Measurements from ENCODE around the gene PWP1.

The PWP1 gene

DNA sequence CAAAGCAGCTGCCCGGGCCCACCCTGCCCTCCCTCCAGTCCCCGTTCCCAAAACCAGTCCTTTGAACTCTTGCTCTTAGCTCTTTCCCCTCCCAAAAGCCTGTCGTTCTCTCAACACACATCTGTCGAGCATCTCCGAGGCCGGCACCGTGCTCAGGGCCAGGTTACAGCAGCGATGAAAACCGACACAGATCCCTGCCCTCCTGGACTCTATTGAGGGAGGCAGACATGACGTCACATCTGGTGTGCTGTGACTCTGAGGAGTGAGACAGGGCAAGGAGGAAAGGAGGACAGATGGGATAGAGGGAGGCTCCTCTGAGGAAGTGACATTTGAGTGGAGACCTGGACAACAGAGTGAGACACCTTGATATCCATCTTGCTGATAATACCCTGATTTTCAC, 34.6 kb upstream of the PWP1 start:
- no peak overlapping the region for H3K4me3 ChIP-seq (ENCODE audit: low read depth, low read length)
- ChIA-PET POLR2A (no interaction called here), CTCF (no interaction called here)
- no peak for DNase-seq (ENCODE audit: low read depth, low spot score)
- TF ChIP-seq, protein P1, sequence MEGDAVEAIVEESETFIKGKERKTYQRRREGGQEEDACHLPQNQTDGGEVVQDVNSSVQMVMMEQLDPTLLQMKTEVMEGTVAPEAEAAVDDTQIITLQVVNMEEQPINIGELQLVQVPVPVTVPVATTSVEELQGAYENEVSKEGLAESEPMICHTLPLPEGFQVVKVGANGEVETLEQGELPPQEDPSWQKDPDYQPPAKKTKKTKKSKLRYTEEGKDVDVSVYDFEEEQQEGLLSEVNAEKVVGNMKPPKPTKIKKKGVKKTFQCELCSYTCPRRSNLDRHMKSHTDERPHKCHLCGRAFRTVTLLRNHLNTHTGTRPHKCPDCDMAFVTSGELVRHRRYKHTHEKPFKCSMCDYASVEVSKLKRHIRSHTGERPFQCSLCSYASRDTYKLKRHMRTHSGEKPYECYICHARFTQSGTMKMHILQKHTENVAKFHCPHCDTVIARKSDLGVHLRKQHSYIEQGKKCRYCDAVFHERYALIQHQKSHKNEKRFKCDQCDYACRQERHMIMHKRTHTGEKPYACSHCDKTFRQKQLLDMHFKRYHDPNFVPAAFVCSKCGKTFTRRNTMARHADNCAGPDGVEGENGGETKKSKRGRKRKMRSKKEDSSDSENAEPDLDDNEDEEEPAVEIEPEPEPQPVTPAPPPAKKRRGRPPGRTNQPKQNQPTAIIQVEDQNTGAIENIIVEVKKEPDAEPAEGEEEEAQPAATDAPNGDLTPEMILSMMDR (IDR thresholded peaks at IDR 0.05; ENCODE audit: insufficient read depth, low read length, missing control alignments) = no peak

DNA sequence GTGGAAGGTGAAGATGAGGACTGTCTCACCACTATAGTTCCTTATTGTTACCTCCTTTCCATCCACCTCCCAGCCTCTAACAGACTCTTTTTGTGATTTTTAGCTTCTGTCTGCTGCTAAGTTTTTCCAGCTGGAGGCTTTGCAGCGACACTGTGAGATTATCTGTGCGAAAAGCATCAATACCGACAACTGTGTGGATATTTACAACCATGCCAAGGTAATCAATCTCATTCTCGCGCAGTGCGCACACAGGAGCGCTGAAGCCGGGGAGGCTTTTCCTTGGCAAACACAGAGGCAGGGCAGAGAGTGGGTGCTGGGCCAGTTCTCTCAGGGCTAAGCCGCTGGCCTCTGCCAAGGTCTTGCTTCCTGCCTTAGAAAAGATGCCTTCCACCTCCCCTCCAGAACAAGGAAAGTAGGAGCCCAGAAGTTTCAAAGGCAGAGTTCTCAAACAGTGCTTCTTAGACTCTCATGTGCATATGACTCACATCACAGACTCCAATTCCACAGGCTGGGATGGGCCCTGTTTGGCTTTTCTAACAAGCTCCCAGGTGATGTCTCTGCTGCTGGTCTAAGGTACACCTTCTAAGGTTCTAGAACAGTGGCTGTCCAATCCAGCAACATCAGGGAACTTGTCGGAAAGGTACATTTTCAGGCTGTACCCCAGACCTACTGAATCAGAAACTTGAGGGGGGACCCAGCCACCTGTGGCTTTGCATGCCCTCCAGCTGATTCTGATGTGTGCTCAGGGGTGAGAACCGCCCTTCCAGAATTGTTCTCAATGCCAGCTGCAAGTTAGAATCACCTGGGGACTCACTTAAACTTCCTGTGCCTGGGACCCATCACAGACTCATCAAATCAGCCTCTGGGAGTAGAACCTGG, 33.8 kb upstream of the PWP1 start:
- ChIA-PET POLR2A (no interaction called here), CTCF (interaction anchor here (1.4 kb wide), 1 partner anchor 20 kb away, joined by 7 read pairs; no protein-coding TSS in a partner anchor)
- no peak for DNase-seq (ENCODE audit: low read depth, low spot score)
- H3K4me3 ChIP-seq (ENCODE audit: low read depth, low read length) = no peak overlapping the region
- TF ChIP-seq, protein P1 (IDR thresholded peaks at IDR 0.05; ENCODE audit: insufficient read depth, low read length, missing control alignments) = no peak

DNA sequence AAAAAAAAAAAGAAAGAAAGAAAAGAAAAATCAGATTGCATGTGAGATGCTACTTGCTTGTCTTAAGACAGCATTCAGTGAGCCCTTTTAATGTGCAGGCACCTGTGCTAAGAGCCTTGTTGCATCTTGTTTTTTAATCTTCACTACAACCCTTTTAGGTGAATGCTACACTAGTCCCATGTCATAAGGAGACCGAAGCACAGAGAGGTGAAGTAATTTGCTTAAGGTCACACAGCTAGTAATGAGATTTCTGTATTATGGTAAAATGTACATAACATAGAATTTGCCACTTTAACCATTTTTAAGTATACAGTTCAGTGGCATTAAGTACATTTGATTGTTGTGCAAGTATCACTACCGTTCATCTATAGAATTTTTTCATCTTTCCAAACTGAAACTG, 32.1 kb upstream of the PWP1 start:
- TF ChIP-seq, protein P1 (IDR thresholded peaks at IDR 0.05; ENCODE audit: insufficient read depth, low read length, missing control alignments) = no peak
- POLR2A ChIA-PET = no interaction called here

DNA sequence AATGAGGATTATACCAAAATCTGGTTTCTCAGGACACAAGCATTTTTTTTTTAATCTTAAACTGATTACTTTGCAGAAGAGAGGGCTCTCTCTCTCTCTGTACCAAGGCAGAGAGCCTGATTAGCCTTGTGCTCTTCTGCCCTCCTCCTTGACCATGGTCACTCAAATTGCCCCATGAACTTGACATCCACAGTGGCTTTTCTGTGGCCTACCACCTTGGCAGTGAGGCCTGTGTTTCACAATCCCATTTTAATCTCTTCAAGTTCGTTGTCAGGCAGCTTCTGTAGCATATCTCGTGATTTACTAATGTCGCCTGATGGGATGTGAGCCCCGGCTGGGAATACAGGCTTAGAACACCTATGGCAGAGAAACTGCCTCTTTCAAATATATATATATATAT, 30.7 kb upstream of the PWP1 start:
- DNase-seq (ENCODE audit: low read depth, low spot score) = no peak
- TF ChIP-seq, protein P1 (IDR thresholded peaks at IDR 0.05; ENCODE audit: insufficient read depth, low read length, missing control alignments) = no peak
- no peak overlapping the region for H3K4me3 ChIP-seq (ENCODE audit: low read depth, low read length)
- ChIA-PET POLR2A (no interaction called here), CTCF (interaction anchor here (1.0 to 1.8 kb wide), 2 partner anchors 11 to 21 kb away, joined by 3 to 11 read pairs; no protein-coding TSS in a partner anchor)

More for the DNA sequence above, 32.1 kb upstream of the PWP1 start:
- no peak overlapping the region for H3K4me3 ChIP-seq (ENCODE audit: low read depth, low read length)
- CTCF ChIA-PET = no interaction called here
- no peak for DNase-seq (ENCODE audit: low read depth, low spot score)

DNA sequence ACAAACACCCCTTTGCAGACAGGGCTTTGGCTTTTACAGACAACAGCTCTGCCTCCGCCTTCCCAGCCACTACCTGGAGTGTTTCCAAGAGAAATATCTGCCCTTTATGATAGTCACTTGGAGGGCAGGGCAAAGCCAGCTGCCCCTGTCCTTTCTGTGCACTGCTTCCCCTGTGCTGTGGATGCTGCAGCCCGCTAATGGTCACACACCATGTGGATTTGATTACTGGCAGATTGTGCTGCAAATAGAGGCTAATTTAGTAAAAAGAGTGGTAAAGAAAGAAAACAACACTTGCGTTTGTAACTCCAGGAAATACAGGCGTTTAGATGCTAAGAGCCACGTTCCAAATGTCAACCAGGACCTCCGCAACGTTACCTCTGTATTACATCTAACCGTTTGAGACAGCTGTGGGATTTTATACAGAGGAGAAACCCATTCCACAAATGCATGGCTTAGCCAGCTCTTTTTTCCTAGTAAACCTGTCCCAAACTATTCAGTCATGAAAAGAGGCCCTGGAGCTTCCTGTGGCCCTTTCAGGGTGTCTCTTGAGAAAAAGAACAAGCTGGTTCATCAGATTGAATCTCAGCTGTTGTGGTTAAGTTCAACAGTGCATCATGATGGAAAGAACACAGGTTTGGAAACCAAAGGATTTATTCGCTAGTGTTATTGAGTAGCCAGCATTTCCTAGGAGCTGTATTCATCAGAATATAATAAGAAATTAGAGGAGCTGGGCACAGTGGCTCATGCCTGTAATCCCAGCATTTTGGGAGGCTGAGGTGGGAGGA, 30.1 kb upstream of the PWP1 start:
- CTCF ChIA-PET = interaction anchor here (1.0 to 1.8 kb wide), 4 partner anchors 10 to 550 kb away, joined by 3 to 11 read pairs (median 4); no protein-coding TSS in a partner anchor
- TF ChIP-seq, protein P1 (IDR thresholded peaks at IDR 0.05; ENCODE audit: insufficient read depth, low read length, missing control alignments) = no peak

DNA sequence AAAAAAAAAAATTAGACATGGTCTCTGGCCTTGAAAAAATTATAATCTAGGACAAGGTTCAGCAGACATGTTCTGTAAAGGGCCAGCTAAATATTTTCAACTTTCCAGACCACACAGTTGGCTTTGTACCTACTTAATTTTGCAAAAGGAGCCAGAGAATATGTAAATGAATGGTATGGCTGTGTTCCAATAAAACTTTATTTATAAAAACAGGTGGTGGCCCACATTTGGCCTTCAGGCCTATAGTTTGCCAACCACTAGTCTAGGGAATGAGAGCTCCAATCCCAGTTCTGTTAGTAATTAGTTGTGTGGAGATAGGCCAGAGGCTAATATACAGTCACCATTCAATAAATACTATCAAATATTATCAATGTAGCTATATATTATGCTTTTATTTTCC, 29.3 kb upstream of the PWP1 start:
- no peak for DNase-seq (ENCODE audit: low read depth, low spot score)
- CTCF ChIA-PET = interaction anchor here (1.2 to 1.8 kb wide), 4 partner anchors 15 to 551 kb away, joined by 3 to 11 read pairs (median 5); no protein-coding TSS in a partner anchor
- POLR2A ChIA-PET = interaction anchor here (0.6 kb wide), 1 partner anchor 419 kb away, joined by 3 read pairs; no protein-coding TSS in a partner anchor

More for the DNA sequence above, 30.1 kb upstream of the PWP1 start:
- no peak for DNase-seq (ENCODE audit: low read depth, low spot score)
- H3K4me3 ChIP-seq (ENCODE audit: low read depth, low read length) = no peak overlapping the region
- POLR2A ChIA-PET = interaction anchor here (0.6 kb wide), 1 partner anchor 418 kb away, joined by 3 read pairs; no protein-coding TSS in a partner anchor

More for the DNA sequence above, 29.3 kb upstream of the PWP1 start:
- TF ChIP-seq, protein P1 (IDR thresholded peaks at IDR 0.05; ENCODE audit: insufficient read depth, low read length, missing control alignments) = no peak
- H3K4me3 ChIP-seq (ENCODE audit: low read depth, low read length) = no peak overlapping the region

Measured in AG04449 (cell line).